Prostate gland (tissue), 2 donors: ENCODE measurements around the gene IGF1.

Experiments
- CTCF ChIP-seq, 4 experiments: fragments of 200-600 bp in 2 of 4; fragments of 450-650 bp in 2 of 4; sonication (generic) in 2 of 4; IDR thresholded peaks; 1 replicate in 3 of 4; 2 replicates in 1 of 4; pipeline ENCODE4 v1.5.1; 2016 to 2019; ENCODE audit warnings: antibody characterized with exemption in 4 of 4, mild to moderate bottlenecking in 2 of 4, moderate library complexity in 2 of 4
- POLR2A ChIP-seq: fragments of 450-650 bp; IDR thresholded peaks from one replicate; pipeline ENCODE4 v1.6.1; 2016; ENCODE audit warnings: antibody characterized with exemption, mild to moderate bottlenecking

- no peak for TF ChIP-seq CTCF (IDR thresholded peaks at IDR 0.05)
- TF ChIP-seq POLR2A: no peak
These were observed 21.4 kb upstream of the IGF1 start for GRCh38 chr12:102501773-102502172.
